ENCODE measurements around the gene VPS13D.

- peak; percentile 54 for TF ChIP-seq RAD21 (IDR thresholded peaks at IDR 0.05; ENCODE audit: low read length)
- peak; percentile 45 for TF ChIP-seq CTCF (IDR thresholded peaks at IDR 0.05)
- no peak for TF ChIP-seq REST (IDR thresholded peaks at IDR 0.05; ENCODE audit: low read depth, low read length)
- TF ChIP-seq GABPA (IDR thresholded peaks at IDR 0.05; ENCODE audit: low read depth): no peak
- TF ChIP-seq TCF12 (IDR thresholded peaks at IDR 0.05): no peak
- no peak for TF ChIP-seq GATA2 (CRISPR knock-in tag; IDR thresholded peaks at IDR 0.05)
- TF ChIP-seq TAF1 (IDR thresholded peaks at IDR 0.05; ENCODE audit: borderline replicate concordance, low read depth, low read length): no peak
- no peak for TF ChIP-seq TEAD4 (IDR thresholded peaks at IDR 0.05; ENCODE audit: borderline replicate concordance, insufficient read depth)
- TF ChIP-seq EP300 (IDR thresholded peaks at IDR 0.05; ENCODE audit: borderline replicate concordance in 1 of 2, low read depth in 1 of 2, low read length in 1 of 2): no peak
- TF ChIP-seq CHD2 (IDR thresholded peaks at IDR 0.05; ENCODE audit: low read length, partially characterized antibody): no peak
Measured at GRCh38 chr1:12407050-12407961, 177.5 kb downstream of the VPS13D start.

Data from SK-N-SH (cell line).